GM12874 (cell line): ENCODE results near the gene ANGPTL2.

Source experiments
- TF ChIP-seq, protein P1 (sequence below): IDR thresholded peaks from 2 replicates; pipeline ENCODE4 v1.5.1; 2011; ENCODE audit warnings: low read depth, mild to moderate bottlenecking, control low read depth, low read length, moderate library complexity; ENCODE audit not compliant: insufficient read depth

The ANGPTL2 gene

DNA sequence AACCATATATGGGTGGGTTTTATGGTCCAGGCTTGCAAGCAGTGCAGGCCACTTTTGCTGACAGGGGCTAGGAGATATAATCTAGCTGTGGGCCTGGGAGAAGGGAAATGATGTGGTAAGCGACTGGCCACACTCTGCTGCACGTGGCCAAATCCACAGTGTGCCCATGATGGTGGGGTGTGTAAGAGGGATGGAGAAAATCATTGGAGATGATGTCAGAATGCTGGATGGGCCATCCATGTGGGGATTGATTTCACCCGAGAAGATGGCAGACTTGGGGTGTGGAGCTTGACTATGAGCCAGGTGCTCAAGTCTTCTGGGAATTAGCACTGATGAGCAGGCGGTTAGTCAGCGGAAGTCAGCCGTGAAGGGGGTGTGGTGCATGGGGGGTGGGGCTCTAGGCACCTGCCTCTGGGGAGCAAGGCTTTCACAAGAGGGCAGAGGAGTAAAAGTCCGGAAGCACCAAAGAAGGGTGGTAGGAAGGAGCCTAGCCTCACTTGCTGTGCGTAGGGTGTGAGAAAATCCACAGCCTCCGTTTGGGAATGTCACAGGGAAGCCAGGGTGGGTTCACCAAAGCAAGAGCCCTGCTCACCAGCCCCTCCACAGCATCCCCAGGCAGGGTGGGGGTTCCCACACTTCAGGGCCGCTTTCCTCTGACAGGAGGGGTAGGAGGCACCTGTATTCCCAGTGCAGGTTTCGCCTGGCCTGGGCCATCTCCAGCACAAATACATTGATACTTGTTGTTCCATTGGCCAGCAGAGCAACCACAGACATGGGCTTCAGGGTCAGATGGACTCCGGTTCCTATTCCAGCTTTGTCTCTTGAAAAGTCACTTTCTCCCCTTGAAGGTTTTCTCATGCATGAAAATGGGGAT lies 44.5 kb upstream of the ANGPTL2 start:
- TF ChIP-seq, protein P1, sequence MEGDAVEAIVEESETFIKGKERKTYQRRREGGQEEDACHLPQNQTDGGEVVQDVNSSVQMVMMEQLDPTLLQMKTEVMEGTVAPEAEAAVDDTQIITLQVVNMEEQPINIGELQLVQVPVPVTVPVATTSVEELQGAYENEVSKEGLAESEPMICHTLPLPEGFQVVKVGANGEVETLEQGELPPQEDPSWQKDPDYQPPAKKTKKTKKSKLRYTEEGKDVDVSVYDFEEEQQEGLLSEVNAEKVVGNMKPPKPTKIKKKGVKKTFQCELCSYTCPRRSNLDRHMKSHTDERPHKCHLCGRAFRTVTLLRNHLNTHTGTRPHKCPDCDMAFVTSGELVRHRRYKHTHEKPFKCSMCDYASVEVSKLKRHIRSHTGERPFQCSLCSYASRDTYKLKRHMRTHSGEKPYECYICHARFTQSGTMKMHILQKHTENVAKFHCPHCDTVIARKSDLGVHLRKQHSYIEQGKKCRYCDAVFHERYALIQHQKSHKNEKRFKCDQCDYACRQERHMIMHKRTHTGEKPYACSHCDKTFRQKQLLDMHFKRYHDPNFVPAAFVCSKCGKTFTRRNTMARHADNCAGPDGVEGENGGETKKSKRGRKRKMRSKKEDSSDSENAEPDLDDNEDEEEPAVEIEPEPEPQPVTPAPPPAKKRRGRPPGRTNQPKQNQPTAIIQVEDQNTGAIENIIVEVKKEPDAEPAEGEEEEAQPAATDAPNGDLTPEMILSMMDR: no peak

DNA sequence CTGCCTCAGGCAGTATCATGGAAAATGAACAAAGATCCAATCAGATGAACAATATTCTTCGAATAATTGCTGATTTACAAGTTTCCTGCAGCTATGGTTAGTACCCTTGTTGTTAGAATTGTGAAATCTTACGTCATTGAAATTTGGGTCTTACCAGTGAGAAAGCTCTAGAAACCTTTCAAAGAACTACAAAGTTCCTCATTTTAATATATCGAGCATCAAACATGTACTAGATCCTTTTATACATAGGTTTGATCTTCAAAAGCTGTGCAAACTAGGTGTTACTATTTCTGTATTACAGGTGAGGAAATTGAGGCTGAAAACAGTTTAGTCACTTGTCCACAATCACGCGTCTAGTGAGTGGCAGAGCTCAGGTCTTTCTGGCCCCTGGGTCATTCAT lies 43.7 kb upstream of the ANGPTL2 start:
- TF ChIP-seq, protein P1: no peak

DNA sequence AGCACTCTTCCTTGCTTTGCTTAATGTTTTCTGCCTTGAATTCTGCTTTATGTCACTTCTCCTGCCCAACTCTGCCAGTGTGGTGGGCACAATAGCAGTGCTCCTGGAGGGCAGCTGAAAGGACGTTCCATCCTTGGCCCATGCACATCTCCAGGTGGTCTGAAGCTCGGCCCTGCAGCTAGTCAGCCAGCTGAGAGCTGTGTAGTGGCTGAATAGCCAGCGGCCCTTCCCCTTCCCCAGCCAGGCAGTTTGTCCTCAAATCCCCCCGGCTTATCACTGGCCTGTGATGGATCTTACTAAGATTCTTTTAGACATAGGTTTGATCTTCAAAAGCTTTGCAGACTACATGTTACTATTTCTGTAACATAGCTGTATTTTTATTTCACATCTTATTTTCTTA lies 42.7 kb upstream of the ANGPTL2 start:
- TF ChIP-seq, protein P1: no peak

DNA sequence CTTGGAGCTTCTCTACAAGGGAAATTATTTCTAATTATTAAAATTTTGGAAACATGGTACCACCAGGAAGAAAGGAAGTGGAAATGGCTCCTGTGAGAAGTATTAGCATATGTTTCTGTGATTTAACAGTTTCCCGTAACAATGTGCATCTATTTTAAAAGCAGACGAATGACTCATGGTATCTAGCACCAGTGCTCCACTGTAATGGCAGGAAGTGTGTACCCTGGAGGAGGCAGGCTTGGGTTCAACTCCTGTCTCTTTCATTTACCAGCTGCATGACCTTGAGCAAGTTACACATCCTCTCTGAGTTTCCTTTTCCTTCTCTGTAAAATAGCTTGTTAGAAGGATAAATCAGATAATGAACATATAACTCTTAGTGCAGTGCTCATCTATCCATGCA lies 41.0 kb upstream of the ANGPTL2 start:
- TF ChIP-seq, protein P1: no peak

DNA sequence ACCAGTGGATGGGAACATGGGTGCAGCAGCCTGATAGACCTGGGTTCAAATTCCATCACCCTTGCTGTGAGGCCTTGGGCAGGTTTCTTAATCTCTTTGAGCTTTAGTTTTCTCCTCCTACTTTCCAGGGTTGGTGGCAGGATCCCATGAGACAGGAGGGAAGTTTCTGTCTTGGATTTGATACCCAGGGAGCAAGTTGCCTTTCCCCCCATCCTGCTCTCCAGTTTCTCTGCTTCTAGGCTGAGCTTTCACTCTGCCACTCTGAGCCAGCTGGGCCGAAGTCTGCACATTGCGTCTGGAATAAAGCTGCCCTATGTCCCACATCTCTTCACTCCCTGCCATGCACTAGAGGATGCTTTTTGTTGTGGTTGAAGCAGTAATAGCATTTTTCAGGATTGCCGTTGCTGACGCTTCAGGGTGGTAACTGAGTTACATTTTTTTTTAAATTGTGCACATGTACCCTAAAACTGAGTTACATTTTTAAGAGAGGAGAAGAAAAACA lies 40.5 kb upstream of the ANGPTL2 start:
- TF ChIP-seq, protein P1: no peak

DNA sequence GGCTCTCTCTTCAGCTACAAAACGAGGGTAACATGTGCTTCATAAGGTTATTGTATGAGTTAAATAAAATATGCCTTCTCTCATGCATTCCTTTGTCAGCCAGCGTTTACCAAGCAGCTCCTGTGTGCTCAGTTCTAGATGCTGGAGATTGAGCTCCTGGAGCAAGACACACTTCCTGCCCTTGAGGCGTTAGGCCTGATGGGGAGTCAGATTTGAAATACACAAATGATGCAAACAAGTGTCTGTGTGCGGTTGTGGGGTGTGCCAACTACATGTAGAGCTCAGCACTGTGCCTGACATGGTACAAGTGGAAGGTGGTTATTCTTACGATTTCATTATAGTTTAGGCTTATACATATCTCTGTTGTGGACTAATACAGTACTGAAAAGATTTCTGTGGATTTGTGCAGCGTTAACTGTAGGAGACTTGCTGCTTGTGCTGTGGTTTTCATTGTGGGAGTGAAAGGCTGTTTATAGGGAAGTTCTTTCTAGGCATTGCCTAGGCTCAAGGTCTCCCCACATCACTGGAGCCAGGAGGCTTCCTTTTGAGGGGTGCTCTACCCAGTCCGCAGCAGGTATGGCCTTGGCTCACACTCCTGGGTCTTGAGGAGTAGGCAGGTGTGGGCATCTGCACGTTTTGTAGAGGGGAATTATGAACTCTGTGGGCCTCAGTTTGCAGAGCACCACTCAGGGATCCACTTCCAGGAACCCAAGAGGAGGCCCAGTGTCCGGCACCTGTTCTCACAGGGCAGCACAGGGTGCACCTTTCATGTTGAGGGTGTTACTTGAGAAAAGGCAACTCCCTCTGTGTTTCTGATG lies 39.8 kb upstream of the ANGPTL2 start:
- TF ChIP-seq, protein P1: no peak

DNA sequence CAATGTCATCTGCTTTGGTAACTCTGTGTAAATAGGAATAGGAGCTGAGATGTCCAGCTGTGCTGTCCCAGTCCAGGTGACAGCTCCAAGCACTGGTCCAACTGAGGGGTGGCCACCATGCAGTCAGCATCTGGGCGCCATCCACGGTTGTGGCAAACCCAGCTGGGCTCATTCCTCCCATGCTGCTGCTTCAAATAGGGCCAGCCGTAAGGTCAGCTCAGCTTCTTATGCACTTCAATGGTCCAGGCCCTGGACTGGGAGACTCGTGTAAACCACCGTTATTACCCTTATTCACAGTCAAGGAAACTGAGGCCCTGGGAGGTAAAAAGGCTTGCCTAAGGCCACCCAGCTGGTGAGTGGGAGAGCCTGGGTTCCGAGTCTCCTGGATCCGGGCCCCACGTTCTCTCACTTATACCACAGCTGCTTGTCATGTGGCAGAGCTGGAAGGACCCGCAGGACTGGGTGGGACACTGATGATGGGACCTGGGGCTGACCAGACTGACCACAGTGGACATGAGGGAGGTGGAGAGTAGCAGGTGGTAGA lies 38.7 kb upstream of the ANGPTL2 start:
- TF ChIP-seq, protein P1: no peak
